Right lobe of liver (tissue), 4 donors: ENCODE measurements around the gene DIP2C.

Experiments
- POLR2A ChIP-seq: fragments of 450-650 bp; IDR thresholded peaks from one replicate; pipeline ENCODE4 v1.6.1; 2017; ENCODE audit warnings: antibody characterized with exemption, mild to moderate bottlenecking
- TF ChIP-seq, protein P1 (sequence below), 4 donors: fragments of 200-600 bp in 3 of 4; fragments of 450-650 bp in 1 of 4; IDR thresholded peaks; one replicate each; pipeline versions ENCODE4 v1.5.1 to v1.8.0; 2016 to 2022; ENCODE audit warnings: antibody characterized with exemption in 4 of 4, mild to moderate bottlenecking in 2 of 4
- donor health status: DM: no; HTN: no; CAD: no.
- donor health status: DM: no; HTN: no; CAD: no.
- donor health status: DM: no; HTN: yes; CAD: no.

DNA sequence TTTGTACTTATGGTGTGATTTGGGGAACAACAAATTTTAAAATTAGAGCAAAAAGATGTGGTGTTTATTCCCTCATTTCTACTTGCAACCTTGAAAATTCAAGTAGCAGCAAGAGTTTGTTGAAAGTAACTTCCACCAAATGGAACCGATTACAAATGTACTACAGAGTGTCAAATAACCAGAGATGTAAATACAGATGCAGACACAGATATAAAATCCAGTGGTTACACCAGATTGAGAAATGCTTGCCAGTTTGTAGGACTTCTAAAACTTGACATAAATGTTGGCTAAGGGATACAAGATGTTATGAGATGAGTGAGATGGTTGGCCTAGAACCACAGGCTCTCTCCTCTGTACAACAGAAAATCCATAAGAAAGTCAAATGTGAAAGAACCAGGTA, 162.1 kb downstream of the DIP2C start:
- TF ChIP-seq, protein P1, sequence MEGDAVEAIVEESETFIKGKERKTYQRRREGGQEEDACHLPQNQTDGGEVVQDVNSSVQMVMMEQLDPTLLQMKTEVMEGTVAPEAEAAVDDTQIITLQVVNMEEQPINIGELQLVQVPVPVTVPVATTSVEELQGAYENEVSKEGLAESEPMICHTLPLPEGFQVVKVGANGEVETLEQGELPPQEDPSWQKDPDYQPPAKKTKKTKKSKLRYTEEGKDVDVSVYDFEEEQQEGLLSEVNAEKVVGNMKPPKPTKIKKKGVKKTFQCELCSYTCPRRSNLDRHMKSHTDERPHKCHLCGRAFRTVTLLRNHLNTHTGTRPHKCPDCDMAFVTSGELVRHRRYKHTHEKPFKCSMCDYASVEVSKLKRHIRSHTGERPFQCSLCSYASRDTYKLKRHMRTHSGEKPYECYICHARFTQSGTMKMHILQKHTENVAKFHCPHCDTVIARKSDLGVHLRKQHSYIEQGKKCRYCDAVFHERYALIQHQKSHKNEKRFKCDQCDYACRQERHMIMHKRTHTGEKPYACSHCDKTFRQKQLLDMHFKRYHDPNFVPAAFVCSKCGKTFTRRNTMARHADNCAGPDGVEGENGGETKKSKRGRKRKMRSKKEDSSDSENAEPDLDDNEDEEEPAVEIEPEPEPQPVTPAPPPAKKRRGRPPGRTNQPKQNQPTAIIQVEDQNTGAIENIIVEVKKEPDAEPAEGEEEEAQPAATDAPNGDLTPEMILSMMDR (IDR thresholded peaks at IDR 0.05): no peak
- no peak for TF ChIP-seq POLR2A
